Fibroblast of pulmonary artery (primary cell): ENCODE measurements around the gene VSNL1.

Experiments
- DNase-seq: peaks from one replicate; pipeline ENCODE4 v3.0.0-alpha.2; 2010; ENCODE audit warnings: low read depth
- H3K4me3 ChIP-seq: replicated peaks from 2 replicates; pipeline ENCODE4 v1.5.1; 2011; ENCODE audit warnings: low read depth, mild to moderate bottlenecking, control low read depth, low read length, moderate library complexity
- CTCF ChIP-seq: IDR thresholded peaks from 2 replicates; pipeline ENCODE4 v1.5.1; 2011; ENCODE audit warnings: mild to moderate bottlenecking, control low read depth, low read length, inconsistent platforms; ENCODE audit errors: missing control alignments

VSNL1 gene

GRCh38 chr2:17571681-17572080, 31.2 kb downstream of the VSNL1 start:
- no peak for DNase-seq
- TF ChIP-seq CTCF, result no peak
- no peak overlapping the region for H3K4me3 ChIP-seq

GRCh38 chr2:17573085-17573803, 32.7 kb downstream of the VSNL1 start:
- TF ChIP-seq CTCF, result peak; percentile 12
- DNase-seq, result no peak
- H3K4me3 ChIP-seq, result no peak overlapping the region

GRCh38 chr2:17573804-17574175, 33.3 kb downstream of the VSNL1 start:
- no peak for TF ChIP-seq CTCF
- DNase-seq, result no peak
- no peak overlapping the region for H3K4me3 ChIP-seq

- no peak overlapping the region for H3K4me3 ChIP-seq
- DNase-seq, result no peak
- no peak for TF ChIP-seq CTCF
These were observed 34.0 kb downstream of the VSNL1 start for GRCh38 chr2:17574406-17575073.

- no peak for DNase-seq
- no peak for TF ChIP-seq CTCF
These were observed 36.3 kb downstream of the VSNL1 start for GRCh38 chr2:17576802-17577201.

GRCh38 chr2:17578466-17578928, 38.0 kb downstream of the VSNL1 start:
- TF ChIP-seq CTCF, result no peak
- no peak for DNase-seq
- H3K4me3 ChIP-seq, result no peak overlapping the region

More at GRCh38 chr2:17576802-17577201, 36.3 kb downstream of the VSNL1 start:
- no peak overlapping the region for H3K4me3 ChIP-seq
